ENCODE data around the gene GPS1. TPM values are rescaled to one million over a fixed set of nuclear protein-coding genes. Genes with fewer than 3 reads are reported as not detected.

GPS1 gene
- total RNA-seq, 1 donor from 2014 or later, result 105 TPM

- no peak for TF ChIP-seq CTCF (conservative IDR thresholded peaks at IDR 0.05; ENCODE audit: low read depth, low read length)
- no peak for DNase-seq (ENCODE audit: low read depth)
- H3K4me3 ChIP-seq (ENCODE audit: low read depth, low read length), result no peak overlapping the region
Observed at GRCh38 chr17:82061047-82061925, 9.6 kb downstream of the GPS1 start.

DNA sequence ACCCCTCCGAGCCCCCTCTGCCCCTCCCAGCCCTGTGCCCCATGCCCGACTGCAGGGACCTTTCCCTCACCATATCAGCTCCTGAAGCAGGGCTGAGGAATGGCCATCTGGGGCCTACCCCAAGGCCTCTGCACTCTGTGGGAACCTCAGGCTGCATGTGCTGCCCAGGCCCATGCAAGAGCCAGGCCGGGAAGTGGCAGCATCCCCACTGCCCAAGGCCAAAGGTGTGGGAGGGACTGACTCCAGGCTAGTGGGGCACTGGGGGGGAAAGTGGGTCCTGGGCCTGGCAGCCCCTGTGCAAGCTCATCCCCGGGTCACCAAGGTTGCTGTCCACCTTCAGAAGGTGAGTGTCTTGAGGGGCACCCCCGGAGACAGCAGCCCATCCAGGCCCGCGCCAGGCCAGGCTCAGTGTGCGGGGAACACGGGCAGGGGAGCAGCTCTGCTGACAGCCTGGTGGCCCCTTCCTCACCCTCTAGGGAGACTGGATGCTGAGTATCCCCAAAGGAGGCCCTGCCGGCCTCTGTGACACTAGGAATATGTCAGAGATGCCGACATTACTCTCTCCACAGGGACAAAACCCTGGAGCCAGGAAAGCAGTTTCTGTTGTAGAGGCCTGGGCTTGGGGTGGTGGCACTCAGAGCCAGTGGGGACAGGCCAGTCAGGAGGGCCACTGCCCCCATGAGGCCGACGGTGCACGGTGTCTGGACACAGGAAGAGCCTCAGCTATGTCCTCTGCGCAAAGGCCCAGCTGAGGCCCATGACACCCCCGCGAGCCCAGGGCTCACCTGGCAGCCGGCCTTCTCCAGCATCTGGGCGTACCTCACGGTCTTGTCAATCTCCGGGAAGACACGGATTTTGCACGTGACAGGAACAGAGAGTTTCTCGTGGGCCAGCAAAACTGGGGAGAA lies 10.6 kb downstream of the GPS1 start:
- no peak for DNase-seq (ENCODE audit: low read depth)
- H3K4me3 ChIP-seq (ENCODE audit: low read depth, low read length), result no peak overlapping the region
- TF ChIP-seq CTCF (conservative IDR thresholded peaks at IDR 0.05; ENCODE audit: low read depth, low read length), result peak; percentile 3

DNA sequence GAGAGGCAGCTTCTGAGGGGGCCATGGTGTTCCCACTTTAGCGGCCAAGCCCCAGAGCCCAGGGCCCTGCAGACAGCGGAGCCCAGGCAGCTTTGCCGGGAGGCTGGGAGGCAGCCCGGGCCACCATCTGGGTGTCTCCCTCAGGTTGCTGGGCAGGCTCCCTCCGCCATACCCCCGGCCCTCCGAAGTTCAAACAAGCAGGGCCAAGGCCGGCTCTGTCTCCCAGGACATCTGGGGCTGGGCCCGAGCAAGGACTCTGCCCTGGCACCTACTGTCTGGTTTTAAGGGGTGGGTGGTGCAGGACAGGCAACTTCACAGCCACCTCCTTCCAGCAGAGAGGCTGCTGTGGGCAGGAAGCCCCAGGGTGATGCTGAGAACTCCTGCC lies 11.3 kb downstream of the GPS1 start:
- TF ChIP-seq CTCF (conservative IDR thresholded peaks at IDR 0.05; ENCODE audit: low read depth, low read length), result no peak
- H3K4me3 ChIP-seq (ENCODE audit: low read depth, low read length), result no peak overlapping the region
- DNase-seq (ENCODE audit: low read depth), result no peak

DNA sequence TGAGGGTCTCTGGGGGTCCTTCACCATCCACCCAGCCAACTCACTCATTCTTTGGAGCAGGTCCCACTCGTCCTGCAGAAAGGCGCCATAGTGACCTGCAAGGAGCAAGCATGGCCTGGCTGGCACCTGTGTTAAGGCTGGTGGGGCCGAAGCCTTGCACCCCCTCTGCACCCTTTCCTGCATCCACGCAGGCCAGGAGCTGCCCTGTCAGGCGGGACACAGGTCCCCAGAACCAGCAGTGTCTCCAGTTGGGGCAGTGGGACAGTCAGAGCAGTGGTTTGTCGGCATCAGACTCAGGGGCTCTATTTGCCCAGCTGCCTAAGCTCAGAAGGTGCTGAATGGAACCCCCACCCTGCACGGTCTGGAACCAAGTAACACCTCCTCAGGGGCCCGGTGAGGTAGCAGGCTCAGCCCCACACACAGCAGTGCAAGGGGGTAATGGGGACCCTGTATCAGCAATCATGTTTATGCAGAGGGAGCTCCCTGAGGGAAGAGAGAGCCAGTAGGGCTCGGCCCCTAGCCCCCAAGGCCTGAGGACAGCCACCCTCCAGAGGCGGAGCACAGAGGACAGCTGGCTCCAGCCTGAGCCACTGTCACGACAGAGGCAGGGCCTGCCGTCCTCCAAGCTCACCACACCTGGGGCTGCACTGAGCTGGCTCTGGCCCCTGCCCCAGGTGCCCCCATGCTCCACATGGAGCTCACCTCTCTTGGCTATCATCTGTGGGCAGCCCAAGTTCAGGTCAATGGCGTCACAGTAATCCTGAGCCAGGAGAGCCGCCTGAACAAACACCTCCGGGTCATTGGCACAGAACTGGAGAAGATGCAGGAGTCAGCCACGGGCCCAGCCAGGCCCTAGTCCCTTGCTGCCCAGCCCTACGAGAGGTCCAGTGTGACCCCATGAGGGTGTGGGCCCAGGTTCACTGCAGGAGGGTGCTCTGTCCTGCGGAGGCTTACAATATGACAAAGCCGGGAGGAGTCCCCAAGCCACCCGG lies 12.0 kb downstream of the GPS1 start:
- DNase-seq (ENCODE audit: low read depth), result no peak
- TF ChIP-seq CTCF (conservative IDR thresholded peaks at IDR 0.05; ENCODE audit: low read depth, low read length), result no peak
- peak overlapping the region; percentile 91 for H3K4me3 ChIP-seq (ENCODE audit: low read depth, low read length)

DNA sequence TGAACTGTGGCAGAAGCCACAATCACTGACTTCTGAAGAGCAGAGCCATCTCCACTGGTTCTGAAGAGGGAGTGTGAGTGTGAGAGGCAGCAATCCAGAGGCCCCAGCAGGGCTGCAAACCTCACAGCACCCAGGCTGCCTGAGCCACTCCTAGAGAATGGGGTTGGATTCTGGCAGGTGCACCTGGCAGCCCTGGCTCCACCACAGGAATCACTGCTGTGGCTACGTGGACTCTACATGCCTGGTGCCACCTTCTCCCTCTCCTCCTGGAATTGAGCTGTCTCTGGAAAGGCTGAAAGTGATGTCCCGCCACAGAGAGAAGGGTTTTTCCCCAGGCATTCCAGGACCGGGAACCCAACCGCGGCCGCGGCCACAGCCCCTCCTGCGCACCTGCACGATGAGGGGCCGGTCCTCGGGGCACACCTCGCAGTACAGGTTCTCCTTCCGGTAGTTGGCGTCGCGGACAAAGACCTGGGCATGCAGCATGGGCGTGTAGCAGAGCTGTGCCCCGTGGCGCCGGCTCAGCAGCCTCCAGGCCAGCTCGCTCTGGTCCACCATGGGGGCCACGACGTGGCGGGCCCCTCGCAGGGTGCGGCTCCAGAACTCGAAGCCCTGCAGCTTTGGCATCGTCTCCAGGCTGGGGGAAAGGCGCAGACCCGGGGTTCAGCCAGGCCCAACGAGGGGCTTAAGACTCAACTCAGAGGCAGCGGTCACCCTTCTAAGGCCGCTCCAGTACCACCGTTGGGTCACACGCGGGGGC lies 12.9 kb downstream of the GPS1 start:
- TF ChIP-seq CTCF (conservative IDR thresholded peaks at IDR 0.05; ENCODE audit: low read depth, low read length), result no peak
- peak overlapping the region; percentile 91 for H3K4me3 ChIP-seq (ENCODE audit: low read depth, low read length)
- no peak for DNase-seq (ENCODE audit: low read depth)
